Activated CD8-positive, alpha-beta T cell treated with anti-CD3 and anti-CD28 coated beads for 36 hours (primary cell): ENCODE results near the gene CENPB. TPM values are rescaled to one million over a fixed set of nuclear protein-coding genes. Genes with fewer than 3 reads are reported as not detected.

Experiments used
- ATAC-seq: fragments of 200-7000 bp; cut with Tn5 transposase; one replicate; pipeline ENCODE4 v1.10.0; 2021; ENCODE audit warnings: mild to moderate bottlenecking, moderate library complexity
- CTCF ChIA-PET: fragments of 350-600 bp; sonication (Branson Sonifier 250); formaldehyde crosslinking; loops from one replicate; lab custom pipeline; 2021; ENCODE audit warnings: antibody characterized with exemption; lab: Charles Lee
- POLR2A ChIA-PET: fragments of 350-600 bp; sonication (Branson Sonifier 250); formaldehyde crosslinking; loops from one replicate; lab custom pipeline; 2021; ENCODE audit warnings: antibody characterized with exemption; lab: Charles Lee
- DNase-seq: peaks from one replicate; pipeline ENCODE4 v3.0.0-alpha.2; 2020
- H3K27ac Mint-ChIP-seq: one replicate; pipeline ENCODE4 v1.8.0; 2021; ENCODE audit warnings: mild to moderate bottlenecking, mixed read lengths
- H3K27me3 Mint-ChIP-seq: one replicate; pipeline ENCODE4 v1.8.0; 2021; ENCODE audit warnings: mixed read lengths
- H3K36me3 Mint-ChIP-seq: one replicate; pipeline ENCODE4 v1.8.0; 2021; ENCODE audit warnings: low read depth, mixed read lengths
- H3K4me1 Mint-ChIP-seq: one replicate; pipeline ENCODE4 v1.8.0; 2021; ENCODE audit warnings: low read depth, mixed read lengths
- H3K4me3 Mint-ChIP-seq: one replicate; pipeline ENCODE4 v1.8.0; 2021; ENCODE audit warnings: mild to moderate bottlenecking, moderate library complexity, mixed read lengths
- H3K9me3 Mint-ChIP-seq: one replicate; pipeline ENCODE4 v1.8.0; 2021; ENCODE audit warnings: mixed read lengths
- intact Hi-C: fragments of 100-400 bp; cut with micrococcal nuclease; formaldehyde crosslinking; loops from one replicate; pipeline ENCODE4 v1.10.0; 2022
- total RNA-seq, 2 experiments: library from RNA; stranded (reverse); gene quantifications; one replicate each; pipeline ENCODE4 v1.2.3, GENCODE V29; 2021
- TF ChIP-seq, protein P1 (sequence below): fragments of 200-600 bp; IDR thresholded peaks from one replicate; pipeline ENCODE4 v1.8.0; 2022; ENCODE audit warnings: antibody characterized with exemption, mild to moderate bottlenecking

The CENPB gene
- total RNA-seq, 2 experiments from 2014 or later: 35.0 to 35.4 TPM

DNA sequence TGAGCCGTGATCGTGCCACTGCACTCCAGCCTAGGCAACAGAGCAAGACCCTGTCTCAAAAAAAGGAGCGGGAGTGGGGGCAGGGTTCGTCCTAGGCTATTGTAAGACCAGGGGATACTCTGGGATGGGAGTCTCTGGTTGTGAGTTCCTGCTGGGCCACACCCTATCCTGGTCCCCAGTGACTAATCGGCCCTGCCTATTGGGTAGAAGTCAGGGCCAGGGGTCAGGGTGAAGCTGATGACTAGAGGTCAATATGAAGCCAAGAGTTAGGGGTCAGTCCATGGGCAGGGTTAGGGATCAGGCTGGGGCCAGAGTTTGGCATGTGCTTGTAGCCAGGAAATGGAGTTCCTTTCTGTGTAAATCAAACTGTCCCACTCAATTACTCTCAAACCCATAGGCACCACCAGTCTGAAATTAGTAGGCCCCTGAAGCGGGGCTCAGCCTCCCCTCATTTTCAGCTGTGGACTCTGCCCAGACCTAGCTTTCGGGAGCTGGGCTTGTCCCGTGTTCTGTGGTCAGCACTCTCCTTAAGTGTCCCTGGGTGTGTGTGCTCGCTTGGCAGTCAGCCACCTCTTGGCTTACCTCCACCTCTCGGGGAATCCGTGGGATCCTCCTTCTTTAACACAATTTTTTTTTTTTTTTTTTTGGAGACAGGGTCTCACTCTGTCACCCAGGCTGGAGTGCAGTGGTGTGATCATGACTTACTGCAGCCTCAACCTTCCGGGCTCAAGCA is 52.3 kb downstream of the CENPB start:
- intact Hi-C loops: no loop called here
- H3K27ac Mint-ChIP-seq: no peak overlapping the region
- no peaks in the 10 kb centered on the region for H3K36me3 Mint-ChIP-seq
- no peaks in the 10 kb centered on the region for H3K4me1 Mint-ChIP-seq
- ChIA-PET CTCF (no interaction called here), POLR2A (no interaction called here)
- no peak for DNase-seq
- H3K4me3 Mint-ChIP-seq: no peak overlapping the region
- no peaks in the 10 kb centered on the region for H3K9me3 Mint-ChIP-seq
- H3K27me3 Mint-ChIP-seq: peaks cover 26% of the 10 kb centered on the region
- ATAC-seq: no peak
- TF ChIP-seq, protein P1, sequence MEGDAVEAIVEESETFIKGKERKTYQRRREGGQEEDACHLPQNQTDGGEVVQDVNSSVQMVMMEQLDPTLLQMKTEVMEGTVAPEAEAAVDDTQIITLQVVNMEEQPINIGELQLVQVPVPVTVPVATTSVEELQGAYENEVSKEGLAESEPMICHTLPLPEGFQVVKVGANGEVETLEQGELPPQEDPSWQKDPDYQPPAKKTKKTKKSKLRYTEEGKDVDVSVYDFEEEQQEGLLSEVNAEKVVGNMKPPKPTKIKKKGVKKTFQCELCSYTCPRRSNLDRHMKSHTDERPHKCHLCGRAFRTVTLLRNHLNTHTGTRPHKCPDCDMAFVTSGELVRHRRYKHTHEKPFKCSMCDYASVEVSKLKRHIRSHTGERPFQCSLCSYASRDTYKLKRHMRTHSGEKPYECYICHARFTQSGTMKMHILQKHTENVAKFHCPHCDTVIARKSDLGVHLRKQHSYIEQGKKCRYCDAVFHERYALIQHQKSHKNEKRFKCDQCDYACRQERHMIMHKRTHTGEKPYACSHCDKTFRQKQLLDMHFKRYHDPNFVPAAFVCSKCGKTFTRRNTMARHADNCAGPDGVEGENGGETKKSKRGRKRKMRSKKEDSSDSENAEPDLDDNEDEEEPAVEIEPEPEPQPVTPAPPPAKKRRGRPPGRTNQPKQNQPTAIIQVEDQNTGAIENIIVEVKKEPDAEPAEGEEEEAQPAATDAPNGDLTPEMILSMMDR: no peak

Other genes starting within 250 kb of the CENPB start
- gene GFRA4, start 123.3 kb downstream of the CENPB start, total RNA-seq: not detected
- not detected for gene ADAM33, start 104.7 kb downstream of the CENPB start, total RNA-seq
- not detected for gene SIGLEC1, start 74.1 kb downstream of the CENPB start, total RNA-seq
- not detected for gene HSPA12B, start 54.1 kb downstream of the CENPB start, total RNA-seq
- 10 to 100 TPM; 62.5 to 66.6 TPM for gene ADISSP, start 19.0 kb downstream of the CENPB start, total RNA-seq
- under 1 TPM in 1 of 2 experiments, not detected in 1; 0.23 TPM for gene SPEF1, start 5.3 kb downstream of the CENPB start, total RNA-seq
- gene CDC25B, start 9.6 kb upstream of the CENPB start, total RNA-seq: 10 to 100 TPM; 66.9 to 67.1 TPM
- 1 to 10 TPM; 7.4 to 8.6 TPM for gene AP5S1, start 33.8 kb upstream of the CENPB start, total RNA-seq
- gene MAVS, start 60.1 kb upstream of the CENPB start, total RNA-seq: 10 to 100 TPM; 17.0 to 17.5 TPM
- gene PANK2, start 102.6 kb upstream of the CENPB start, total RNA-seq: 10 to 100 TPM; 47.6 to 50.3 TPM
- gene RNF24, start 228.8 kb upstream of the CENPB start, total RNA-seq: 10 to 100 TPM; 16.7 to 17.2 TPM